HG02884 (cell line): ENCODE measurements around the gene FEM1C.

ENCODE experiments used
- ATAC-seq: cut with Tn5 transposase; IDR thresholded peaks from one replicate; pipeline ENCODE4 v1.9.1; 2021; ENCODE audit warnings: mild to moderate bottlenecking, moderate library complexity; ENCODE audit not compliant: unreplicated experiment

Gene FEM1C

GRCh38 chr5:115557667-115558387 is 13.3 kb upstream of the FEM1C start:
- ATAC-seq: no peak

- no peak for ATAC-seq
These were observed 11.7 kb upstream of the FEM1C start for GRCh38 chr5:115556276-115556675.

DNA sequence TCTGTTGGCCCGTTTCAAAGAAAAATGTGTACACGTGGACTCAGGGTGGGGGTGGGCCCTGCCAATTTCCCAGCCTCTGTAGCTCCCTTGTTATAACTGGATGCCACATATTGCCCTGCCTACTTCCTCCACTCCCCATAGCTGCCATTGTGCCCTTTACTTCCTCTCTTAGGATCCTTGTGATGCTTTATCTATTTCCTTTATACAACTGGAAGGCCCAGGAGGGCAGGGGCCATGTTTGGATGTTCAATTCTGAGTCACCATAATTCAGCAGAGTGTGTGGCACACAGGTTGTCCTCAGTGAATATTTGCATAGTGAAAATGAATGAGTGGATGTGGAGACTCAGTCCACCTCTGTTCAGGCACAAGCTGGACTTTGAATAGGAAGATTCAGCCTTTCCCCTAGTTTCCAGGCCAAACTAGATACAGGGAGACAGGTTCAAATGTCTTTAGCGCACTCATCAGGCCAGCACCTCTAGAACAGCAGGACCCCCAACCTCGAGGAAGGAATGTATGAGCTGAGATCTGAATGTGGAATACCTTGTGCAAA is 10.6 kb upstream of the FEM1C start:
- ATAC-seq: no peak

GRCh38 chr5:115553082-115553481 is 8.5 kb upstream of the FEM1C start:
- ATAC-seq: no peak

- no peak for ATAC-seq
These were observed 6.8 kb upstream of the FEM1C start for GRCh38 chr5:115551415-115551814.

DNA sequence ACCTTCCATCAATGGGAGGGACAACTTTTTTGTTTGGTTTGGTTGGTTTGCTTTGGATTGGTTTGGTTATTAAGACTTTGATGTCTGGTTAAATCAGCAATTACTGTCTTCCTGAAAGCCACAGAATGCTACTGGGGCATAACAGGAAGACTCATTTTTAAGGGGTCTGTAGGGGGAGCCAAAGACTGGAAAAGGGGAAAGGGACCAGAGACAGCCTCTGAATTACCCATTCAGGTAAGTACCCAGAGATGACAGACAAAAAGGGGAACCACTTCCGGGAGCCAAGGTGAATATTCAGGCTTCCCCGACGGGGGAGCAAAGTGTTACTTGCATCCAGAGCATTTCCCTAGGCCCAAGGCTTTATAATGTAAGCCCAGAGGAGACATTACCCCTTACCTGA is 4.6 kb upstream of the FEM1C start:
- no peak for ATAC-seq

DNA sequence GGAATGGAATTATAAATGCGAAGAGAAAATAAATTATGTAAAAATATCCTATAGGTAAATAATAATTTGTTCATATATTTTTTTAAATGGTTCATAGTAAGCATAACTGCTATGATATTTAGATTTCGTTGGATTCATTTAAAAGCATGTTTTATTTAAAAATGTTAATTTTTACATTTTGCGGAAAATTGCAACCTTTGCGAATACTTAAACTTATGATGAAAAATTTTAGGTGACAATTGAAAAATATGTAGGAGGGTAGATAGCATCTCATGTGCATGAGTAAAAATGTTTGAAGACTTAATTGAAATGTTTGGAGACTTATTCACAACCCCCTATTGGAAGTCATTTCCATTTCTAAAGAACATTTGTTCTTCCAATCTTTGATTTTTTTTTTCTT is 4.1 kb upstream of the FEM1C start:
- ATAC-seq: no peak

DNA sequence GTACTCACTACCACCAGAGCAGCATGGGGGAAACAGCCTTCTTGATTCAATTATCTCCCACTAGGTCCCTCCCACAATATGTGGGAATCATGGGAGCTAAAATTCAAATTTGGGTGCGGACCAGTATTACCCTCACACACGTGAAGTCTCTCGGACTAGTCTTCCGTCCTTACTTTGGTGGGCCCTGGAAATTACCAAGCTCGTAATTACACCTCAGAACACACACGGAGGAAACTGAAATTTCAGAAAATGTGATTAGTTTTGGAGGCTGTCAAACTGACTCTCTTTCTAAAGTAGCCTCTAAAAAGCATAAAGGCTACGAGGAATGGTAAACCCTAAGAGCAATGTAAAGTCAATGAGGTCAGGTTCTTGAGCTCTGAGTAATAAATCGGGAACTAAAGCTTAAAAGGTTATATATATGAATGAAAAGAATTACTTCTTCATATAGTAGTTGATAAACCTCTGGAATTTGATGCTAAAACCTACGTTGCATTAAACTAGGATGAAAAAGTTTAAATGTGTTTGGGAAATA is 842 bp upstream of the FEM1C start:
- ATAC-seq: no peak

GRCh38 chr5:115544043-115544435 is 536 bp downstream of the FEM1C start:
- peak; percentile 7 for ATAC-seq

- peak; percentile 33 for ATAC-seq
These were observed 1.1 kb downstream of the FEM1C start for GRCh38 chr5:115543365-115544042.

DNA sequence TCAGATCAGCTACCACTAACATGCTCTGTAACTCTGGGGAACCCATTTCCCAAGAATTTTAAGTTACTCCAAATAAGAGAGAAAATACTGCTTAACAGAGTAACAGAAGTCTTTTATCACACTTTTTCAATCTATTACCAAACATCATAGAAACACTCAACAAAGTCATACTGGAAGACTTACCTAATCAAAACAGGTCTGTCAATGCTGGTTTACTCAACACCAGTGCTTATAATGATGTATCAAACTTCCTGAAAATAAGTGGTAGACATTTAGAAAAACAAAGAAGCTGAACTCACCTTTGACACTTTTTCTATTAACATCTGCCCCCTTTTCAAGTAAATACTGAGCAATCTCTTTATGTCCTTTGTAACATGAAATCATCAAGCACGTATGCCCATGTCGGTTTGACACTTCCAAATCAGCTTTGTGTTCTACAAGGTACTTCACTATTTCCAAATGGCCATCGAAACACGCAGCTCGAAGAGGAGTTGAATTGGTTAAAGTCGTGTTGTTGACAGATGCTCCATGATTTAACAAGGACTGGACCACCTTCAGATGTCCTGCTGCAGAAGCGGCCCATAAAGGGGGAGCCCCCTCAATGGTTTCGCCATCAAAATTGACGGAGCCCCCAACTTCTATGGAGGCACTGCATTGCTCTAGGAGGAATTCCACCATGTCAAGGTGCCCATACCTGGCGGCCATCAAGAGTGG is 1.8 kb downstream of the FEM1C start:
- no peak for ATAC-seq

GRCh38 chr5:115542086-115542485 is 2.5 kb downstream of the FEM1C start:
- no peak for ATAC-seq

GRCh38 chr5:115541611-115542010 is 3.0 kb downstream of the FEM1C start:
- ATAC-seq: no peak

DNA sequence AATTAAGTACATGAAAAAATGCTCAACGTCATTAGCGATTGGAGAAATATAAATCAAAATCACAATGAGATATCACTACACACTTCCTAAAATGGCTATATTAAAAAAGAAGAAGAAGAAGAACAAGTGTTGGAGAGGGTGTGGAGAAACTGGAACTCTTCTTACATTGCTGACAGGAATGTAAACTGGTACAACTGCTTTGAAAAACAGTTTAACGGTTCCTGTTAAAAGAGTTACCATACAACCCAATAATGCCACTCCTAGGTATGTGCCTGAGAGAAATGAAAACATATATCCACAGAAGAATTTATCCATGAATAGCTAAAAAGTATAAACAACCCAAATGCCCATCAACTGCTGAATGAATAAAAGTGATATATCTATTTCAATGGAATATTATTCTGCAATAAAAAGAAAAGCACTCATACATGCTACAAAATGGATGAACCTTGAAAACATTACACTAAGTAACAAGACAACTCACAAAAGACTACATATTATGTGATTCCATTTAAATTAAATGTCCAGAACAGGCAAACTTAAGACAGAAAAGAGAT is 9.0 kb downstream of the FEM1C start:
- no peak for ATAC-seq

GRCh38 chr5:115532517-115532916 is 12.1 kb downstream of the FEM1C start:
- ATAC-seq: no peak

- no peak for ATAC-seq
These were observed 12.7 kb downstream of the FEM1C start for GRCh38 chr5:115531787-115532367.

DNA sequence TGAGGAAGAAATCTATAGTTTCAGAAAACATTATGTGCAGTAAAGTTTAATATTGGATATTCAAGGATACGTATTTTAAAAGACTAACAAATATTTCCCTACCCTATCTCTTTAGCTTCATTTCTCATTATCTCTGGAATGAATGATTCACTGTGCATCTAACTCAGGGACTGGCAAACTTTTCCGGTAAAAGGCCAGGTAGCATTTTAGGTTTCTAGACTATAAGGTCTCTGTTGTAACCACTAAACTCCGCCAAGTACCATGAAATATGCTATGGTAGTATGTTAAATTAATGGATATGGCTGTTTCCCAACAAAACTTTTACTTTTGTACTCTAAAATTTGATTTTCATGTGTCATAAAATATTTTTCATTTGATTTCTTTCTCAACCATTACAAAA is 13.2 kb downstream of the FEM1C start:
- no peak for ATAC-seq

DNA sequence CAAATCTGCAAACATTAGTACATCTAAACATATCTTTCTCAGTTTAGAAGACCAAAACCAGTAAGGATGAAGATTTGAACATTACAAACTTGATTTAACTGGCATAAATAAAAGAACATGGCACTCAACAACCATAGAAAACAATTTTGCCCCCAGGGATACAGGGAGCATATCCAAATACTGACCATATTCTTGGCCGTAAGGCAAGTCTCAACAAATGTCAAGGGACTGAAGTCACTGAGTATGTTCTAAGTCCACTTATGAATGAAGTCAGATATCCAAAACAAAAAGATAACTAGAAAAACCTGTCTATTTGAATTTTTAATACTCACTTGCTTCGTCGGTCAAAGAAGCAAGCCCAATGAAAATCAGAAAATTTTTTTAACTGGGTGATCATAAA is 14.1 kb downstream of the FEM1C start:
- no peak for ATAC-seq

DNA sequence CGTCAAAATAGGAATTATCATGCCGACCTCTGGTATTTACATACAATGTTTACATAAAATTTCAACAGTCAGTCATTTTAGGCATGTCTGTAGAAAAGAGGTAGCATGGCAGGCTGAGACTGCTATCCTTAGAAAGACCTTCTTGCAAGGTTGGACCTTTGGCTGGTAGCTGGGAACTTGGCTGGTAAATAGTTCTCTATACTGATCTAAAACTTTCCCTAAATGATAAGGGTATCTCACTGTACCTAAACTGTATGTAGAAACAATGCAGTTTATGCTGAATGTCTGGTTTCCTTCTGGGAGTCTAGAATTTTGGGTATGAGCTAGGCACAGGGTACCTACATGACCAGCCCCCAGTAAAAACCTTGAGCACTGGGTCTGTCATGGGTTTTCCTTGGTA is 18.0 kb downstream of the FEM1C start:
- ATAC-seq: no peak

DNA sequence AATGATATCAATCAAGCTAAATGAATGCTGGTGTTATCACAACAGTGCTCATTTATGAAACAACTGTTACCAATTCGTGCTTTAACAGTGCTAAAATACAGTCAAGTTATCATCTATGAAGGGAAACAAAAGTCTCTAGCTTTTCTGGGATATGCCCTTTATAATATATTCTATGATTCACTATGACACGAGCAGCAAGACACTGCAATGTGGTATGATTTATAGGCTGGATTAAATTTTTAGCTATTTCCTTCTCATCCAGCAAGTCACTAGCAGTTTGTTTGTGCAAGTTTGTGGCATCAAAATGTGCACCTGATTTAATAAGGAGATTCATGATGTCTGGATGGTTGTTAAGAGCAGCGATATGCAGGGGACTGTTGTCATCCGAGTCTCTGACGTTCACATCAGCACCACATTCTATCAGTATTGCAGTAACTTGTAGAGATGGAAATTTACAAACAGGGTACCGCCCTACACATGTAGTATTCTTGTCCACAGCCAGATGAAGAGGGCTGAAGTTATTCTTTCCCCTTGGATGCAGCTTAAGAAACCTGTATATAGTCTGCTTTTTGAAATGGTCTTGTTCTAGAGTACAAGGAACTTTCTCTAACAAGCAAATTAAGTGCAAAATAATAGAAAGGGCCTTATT is 20.3 kb downstream of the FEM1C start:
- no peak for ATAC-seq
